Stimulated activated CD4-positive, alpha-beta T cell treated with anti-CD3 and anti-CD28 coated beads, Interleukin-4, amount 100 ng/mL, for 1 hour (primary cell): ENCODE data around the gene COL6A3.

ENCODE experiments used
- DNase-seq: peaks from one replicate; pipeline ENCODE4 v3.0.0-alpha.2; 2020

COL6A3 gene

DNA sequence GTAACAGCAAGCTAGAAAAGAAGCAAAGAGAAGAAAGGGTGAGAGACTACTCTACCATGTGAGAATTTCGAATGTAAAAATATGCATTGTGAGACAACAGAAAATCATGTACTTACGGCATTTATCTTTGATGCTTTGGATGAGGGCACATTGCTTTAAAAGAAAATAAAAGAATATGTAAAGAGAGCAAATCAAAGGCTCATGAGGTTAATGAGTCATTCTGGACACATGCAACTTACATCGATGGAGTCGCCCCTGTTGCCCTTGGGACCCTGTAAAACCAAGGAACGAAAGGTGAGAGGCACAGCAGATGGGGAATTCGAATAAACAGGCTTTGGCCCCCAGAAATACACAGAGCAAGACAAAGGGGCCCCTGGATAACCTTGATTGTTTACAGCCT, 69.0 kb downstream of the COL6A3 start:
- no peak for DNase-seq

DNA sequence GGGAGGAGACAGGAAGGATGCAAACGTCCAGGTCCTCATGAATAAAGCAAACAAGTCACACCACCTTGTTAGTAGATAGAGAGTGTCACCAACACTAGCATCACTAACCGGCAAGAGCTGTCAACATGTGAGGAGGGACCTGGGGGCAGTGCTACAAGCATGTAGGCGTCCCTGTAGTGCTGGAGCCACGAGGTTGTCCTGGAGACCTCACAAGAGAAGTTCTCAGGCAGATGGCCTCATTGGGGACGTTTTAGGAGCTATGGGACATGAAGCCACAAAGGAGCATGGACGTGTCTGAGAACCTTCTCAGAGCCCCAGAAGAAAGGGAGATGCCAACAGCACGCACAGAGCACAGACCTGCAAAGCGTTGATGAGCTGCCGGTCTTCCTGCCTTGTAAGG, 70.0 kb downstream of the COL6A3 start:
- no peak for DNase-seq

DNA sequence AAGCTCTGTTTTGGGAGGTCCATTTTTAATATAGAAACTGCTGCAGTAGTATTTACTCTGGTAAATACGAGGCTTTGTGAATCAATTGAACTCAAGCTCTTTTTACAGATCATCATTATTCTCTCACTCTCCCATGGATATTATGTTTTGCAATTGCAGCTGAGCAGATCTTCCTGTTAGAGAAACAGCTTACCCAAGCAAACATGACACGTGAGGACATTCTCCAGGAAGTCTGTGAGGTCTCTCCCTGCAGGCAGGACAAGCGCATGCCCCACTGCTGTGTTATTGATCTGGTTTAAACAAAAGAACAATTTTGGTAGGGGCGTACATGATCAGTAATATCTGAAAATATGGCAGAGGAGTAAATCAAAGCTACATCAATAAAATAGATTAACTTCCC, 72.1 kb downstream of the COL6A3 start:
- DNase-seq = no peak

DNA sequence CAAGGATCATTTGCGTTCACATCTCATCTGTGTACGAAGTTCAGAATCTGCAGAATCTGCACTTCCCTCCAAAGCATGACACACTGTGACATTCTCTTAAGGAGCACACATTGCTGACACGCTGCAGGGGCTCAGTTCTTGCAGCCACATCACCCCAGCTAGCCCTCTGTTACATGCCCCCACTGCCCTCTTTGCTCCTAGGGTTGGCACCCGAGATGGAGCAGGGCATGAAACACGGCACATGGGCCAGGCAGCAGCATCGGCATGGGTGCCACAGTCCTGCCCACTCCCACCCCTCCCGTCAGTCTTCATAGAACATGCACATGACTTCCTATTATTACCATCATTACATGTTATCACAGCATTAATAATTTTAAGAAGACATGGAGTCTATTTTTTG, 76.4 kb downstream of the COL6A3 start:
- DNase-seq = no peak

DNA sequence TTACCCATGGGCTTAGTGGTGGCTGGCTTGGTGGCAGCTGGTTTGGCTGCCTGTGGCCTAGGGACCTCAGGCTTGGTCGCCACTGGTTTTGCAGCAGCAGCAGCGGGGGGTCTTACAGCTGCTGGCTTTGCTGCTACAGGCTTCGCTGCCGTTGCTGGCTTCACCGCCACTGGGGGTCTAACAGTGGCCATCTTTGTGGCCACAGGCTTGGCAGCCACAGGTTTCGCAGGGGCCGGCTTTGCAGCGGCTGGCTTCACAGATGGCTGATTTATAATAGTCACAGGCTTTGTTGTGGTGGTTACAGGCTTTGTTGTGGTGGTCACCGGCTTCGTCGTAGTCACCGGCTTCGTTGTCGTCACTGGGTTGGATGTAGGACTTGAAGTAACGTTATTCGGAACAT, 77.8 kb downstream of the COL6A3 start:
- DNase-seq = no peak

DNA sequence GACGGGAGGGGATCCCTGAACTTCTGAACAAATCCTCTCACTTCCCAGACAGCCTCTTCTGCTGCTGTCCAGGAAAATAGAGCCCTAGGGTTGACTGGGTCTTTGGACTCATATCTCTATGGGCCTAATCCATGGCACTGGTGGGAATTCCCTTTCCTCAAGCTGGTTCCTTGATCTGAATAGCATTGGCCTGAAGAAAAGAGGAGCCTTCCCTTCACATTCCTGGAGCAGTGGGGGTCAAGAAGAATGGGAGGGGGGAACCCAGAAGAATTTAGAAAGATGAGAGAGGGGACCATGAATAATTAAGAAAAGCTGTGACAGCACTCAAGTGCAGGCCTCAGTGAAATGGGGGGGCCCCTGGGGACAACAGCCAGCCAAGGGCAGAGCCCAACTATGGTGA, 80.2 kb downstream of the COL6A3 start:
- DNase-seq = no peak

DNA sequence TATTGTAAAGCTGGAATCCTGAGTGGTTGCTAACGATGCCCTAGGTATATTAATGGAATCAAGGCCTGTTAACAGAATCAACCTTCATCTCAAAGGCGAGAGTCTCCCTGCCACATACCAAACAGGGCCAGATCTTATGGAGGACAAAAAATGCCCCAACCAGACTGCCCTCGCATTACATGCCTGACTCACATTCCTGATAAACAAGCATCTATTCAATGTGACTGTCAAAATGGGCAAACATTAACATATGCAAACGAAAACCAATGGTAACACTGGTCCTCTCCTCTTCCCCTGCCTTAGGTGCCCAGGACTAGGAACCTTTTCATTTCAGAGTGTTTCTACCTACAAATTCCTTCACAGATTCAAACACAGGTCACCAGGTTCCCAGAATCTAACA, 83.4 kb downstream of the COL6A3 start:
- no peak for DNase-seq

DNA sequence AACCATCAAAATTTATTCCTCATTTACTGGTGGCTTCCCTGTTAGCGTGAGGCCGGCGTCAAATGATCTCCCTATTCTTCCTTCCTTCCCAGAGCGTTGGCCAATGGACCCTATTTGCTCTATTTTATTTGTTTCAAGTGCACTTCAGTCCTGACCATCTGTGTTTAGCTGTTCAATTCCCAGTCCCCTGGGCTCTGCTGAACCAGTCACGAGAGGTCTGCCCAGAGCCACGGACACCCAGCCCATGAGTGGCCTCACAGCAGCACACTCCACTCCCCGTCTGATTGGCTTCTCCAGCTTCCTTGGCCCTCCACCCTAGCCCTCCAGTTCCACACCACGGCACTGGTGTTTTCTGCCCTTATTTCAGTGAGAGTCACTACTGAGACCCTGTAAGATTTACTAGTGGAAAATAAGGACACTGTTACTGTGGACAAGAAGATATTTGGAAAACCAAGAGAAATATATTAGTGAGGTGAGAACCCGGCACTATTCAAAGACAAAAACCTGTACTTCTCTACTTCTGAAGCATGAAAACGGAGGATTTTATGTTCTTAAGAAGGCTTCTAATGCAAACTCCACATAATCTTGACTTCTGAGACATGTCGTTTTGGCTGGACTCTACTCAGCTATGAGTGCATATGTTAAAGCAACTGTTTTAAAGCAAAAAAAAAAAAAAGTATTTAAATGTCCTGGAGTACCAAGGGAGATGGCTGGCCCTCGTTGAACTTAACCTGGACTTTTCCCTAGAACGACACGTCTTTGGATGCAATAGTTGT, 86.6 kb downstream of the COL6A3 start:
- DNase-seq = no peak

DNA sequence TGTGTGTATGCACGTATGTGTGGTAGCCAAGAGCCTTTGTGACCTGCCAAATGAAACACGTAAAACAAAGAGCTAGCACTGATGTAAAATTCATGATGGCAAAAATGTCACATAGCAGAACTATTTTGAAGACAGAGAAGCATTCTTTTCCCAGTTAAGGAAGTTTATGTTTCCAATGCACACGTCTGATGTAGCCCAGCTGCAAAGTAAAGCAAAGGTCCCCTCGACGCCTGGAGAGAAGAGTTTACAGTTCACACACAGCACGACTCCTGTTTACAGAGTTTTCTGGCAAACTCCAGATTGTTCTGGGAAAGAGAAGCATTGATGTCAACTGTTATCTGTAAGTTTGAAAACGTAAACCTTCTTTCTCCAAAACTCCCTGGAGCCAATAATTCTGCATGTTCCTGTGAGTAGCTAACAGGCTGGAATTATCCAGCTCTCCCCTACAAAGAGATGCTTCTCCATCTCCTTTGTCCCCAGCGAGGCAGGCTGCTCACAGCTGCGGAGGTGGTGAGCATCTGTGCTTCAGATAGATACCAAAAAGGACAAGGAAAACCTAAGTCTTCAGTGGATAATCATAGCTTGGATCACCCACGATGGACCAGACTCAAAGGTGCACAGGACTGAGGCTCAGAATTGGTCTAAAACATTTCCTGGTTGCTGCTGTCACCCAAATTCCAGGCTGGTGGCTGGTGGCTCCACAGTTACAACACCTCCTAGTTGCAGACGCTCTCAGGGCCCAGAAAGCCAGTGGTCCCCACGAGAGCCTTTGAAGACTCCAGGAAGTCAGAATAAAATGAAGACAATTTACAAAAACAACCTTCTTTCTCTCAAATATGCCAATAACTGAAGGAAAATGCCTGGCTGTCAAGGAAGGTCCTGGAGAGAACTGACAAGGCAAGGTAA, 87.4 kb downstream of the COL6A3 start:
- no peak for DNase-seq

DNA sequence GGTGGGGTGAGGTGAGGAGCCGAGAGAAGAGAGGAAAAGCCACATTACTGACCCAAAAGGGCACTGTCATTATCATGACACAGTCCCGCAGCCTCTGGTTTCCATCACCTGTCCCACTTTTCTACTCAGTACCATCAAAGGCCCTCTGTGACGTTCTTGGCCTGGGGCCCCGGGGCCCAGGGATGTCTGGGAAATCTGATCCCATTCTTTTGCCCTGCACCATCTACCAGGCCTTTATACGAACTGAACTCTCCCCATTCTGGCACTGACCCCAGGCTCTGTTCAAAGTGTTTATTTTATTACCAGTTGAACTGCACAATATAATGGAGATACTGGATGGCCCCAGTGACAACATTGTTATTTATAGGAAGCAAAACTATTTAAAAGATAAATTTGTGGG, 89.1 kb downstream of the COL6A3 start:
- DNase-seq = no peak

DNA sequence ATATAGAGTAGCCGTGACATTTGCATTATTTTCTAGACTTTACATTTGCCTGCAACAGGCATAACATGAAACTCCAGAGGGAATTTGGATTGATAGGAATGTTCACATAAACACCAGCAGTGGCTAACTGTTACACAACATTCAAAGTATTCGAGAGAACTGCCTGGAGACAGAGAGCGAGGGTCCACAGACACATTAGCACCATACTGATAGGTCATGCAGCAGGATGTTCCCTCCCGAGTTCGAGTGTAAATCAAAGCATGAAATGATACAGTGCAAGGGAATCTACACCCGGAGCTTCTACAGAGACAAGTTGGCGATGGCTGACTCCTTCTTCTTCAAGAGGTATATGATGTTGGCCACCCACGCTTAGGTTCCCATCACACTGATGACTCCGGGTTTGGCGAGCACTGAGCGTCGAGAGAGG, 89.5 kb downstream of the COL6A3 start:
- no peak for DNase-seq

DNA sequence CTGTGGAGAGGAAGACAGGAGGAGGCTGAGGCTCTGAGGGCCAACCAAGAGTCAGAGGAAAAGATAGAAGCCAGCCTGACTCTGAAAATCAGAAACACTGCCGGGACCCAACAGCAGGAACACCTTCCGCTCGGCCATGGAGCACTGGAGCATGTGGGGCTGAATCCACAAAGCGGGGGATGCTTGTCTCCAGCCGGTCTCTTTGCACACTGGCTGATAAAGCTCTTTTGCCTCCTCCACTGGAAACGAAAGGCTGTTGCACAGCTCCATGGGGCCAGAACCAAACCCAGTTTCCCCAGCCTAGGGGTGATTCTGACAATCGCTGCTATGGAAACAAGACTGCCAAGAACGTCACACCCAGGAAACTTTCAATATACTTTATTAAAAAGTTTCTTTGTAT, 90.3 kb downstream of the COL6A3 start:
- DNase-seq = no peak

DNA sequence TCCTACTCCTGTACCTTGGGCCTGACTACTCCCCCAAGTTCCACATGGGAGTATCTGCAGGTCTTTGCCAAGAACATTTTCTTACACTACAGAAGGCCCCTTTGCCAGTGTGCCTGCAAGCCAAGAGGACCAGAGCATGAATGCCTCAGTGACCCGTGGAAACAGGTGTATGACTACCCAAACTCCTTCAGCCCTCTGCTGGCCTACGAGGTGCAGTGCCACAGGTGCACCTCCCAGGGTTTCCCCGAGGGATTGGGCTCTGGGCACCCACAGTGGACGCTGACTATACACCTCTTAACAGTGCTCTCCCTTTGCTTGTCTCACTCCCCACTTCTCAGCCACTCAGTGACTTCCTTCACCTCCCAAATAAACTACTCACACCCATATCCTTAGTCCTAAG, 91.4 kb downstream of the COL6A3 start:
- peak; percentile 11 for DNase-seq

DNA sequence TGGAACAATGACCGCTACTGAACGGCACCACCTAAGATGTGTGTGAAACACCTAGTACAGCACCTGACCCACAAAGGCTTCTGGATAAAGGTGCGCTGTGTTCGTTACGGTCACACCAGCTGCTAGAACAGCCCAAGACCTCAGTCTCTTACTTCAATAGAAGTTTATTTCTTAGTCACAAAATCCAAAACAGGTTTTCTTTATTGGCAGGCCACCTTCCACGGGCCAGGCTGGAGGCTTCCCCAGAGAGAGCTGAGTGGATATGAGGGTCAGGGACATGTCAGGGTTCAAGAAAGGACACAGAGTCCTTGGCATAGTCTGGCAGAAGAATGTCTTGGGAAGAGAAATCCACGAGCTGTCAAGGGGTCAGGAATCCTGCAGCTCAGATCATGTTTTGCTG, 92.2 kb downstream of the COL6A3 start:
- DNase-seq = no peak

DNA sequence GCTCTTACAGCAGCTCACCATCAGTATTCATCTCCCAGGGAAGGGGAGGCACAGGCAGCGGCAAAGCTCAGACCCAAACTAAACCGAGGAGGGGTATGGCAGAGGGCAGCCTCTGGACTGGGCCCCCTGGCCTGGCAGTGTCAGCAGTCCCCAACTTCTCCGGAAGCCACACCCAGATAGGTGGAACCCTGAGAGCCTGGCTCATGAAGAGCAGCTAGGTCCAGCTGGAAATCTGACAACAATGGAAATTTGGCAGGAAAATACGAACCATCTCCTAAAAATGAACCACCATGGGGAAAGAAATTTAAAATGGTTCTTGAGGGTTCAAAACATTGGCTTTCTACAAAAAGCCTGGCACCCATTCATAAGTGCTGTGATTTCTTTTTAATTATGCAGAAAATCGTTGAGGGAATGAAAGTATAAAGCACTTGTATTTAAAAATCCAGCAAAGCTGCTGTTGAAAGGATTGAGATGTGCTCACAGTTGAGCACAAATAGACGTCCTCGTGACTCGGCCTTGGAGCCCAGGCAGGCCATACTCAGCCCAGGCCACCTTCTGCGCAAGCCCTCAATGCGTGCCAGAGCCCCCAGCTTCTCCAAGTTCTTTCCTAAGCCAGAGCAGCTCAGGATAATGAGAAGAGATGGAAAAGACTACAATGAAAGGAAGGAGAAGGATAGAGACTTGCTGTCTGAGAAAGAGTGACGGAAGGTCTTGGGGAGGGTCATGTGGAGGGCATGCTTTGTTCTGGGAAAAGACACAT, 93.0 kb downstream of the COL6A3 start:
- no peak for DNase-seq

DNA sequence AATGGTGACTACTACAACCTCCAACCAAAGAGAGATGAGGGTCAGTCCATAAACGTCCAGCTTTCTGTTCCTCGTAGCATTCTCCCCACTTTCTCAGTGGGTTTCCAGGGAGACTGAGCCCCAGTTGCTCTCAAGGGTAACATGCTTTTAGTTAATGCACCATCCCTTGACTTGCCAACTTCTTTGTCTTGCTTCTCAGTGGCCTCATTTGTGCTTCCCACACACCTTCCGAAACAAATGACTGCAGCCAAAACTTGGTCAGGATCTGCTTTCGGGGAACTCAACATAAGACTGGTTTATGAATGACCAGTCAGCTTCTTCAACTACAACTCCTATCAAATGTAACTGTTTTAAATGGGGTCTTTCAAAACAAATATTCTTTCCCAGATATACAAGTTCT, 94.1 kb downstream of the COL6A3 start:
- DNase-seq = no peak

DNA sequence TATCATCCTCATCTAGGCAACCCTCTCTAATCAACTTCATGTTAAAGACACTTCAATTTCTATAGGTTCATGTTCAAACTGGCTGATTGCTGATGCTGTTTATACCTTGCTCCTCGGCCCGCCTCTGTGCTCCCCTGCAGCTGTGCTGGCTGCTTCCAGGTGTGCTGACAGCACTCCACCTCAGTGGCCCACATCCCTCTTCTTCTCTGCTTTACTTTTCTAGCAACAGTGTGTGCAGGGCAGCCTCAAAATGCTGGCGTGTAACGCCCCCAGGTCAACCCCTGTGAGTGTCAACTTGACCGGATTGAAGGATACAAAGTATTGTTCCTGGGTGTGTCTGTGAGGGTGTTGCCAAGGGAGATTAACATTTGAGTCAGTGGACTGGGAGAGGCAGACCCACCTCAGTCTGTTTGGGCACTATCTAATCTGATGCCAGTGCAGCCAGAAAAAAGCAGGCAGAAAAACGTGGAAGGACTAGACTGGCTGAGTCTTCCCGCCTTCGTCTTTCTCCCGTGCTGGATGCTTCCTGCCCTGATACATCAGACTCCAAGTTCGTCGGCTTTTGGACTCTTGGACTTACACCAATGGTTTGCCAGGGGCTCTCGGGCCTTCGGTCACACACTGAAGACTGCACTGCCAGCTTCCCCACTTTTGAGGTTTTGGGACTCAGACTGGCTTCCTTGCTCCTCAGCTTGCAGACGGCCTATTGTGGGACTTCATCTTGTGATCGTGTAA, 94.7 kb downstream of the COL6A3 start:
- DNase-seq = no peak

DNA sequence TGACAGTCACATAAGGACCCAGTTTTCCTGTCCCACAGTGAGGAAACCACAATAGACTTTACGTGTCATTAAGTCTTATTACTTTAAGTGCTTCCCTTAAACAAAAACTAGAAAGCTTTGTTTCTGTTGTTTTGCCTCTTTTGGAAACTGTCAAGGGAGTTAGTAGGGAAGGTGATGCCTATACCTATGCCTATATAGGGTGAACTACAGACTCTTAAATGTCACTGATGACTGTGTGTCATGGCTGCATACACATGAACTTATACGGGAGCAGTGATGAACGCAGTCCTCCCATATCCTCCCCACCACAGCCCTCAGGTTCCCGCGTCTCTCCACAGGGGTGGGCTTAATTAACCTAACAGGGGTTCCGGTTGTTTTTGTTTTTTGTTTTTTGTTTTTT, 97.6 kb downstream of the COL6A3 start:
- DNase-seq = no peak

DNA sequence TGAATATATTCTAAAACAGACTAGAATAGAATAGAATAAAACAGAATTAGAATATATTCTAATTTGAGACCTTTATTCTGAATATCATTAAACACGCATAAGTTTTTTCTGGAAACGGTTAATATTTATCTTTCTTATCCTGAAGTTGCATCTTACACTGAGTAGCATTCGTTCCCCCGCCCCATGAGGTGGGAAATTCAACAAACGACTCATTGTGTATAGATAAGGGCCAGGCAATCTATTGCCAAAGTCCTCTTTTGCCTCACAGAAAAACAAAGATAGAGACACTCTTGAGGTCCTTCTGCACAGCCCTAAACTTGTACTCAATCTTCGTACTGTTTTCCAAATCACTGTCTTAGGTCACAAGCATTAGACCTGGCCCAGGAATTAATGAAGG, 98.1 kb downstream of the COL6A3 start:
- DNase-seq = no peak

DNA sequence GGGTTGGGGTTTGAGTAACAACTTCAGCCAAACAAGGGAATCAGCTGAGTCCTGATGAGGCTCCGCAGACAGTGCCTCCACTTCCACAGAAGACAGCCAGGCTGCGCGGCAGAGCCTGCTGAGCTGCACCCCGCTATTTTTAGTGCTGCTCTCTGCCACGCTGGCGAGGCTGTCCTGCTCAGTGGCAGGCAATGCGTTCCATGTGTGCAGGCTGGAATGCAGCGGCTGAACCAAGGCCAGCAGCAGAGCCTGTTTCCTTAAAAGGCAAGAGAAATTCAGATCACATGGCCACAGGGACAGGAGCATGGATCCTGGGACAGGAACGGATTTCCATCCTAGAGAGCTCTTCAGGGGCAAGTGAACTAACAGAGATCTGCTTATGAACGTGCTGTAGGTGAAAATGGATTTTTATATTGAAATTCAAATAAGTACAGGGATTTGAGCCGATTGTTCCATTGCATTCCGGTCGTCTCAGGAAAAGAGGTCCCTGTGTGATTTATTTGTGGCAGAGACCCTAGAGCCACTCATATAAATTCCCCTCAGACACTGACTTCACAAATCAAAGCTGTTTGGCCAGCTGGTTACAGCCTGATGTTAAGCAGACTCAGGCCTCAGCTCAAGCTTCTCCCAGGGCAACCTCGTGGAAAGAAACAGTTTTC, 98.7 kb downstream of the COL6A3 start:
- no peak for DNase-seq

DNA sequence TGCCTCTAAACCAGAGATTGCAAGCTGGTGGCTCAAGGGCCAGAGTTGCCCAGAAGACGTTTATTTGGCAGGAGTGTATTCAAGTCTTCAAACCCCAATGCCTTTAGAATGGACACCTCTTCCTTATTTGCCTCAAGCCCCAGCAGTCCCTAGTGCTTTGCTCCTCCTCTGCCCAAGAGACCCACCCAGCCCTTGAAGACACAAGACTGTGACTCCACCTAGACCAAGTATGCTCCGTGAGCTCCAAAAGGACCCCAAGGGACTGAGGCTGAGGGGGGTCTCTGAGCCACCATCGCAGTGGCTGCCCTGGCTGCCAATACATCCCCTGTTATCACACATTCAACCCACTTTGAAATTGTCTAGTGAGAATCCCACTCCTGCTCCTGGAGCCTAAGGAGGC, 99.3 kb downstream of the COL6A3 start:
- DNase-seq = no peak

DNA sequence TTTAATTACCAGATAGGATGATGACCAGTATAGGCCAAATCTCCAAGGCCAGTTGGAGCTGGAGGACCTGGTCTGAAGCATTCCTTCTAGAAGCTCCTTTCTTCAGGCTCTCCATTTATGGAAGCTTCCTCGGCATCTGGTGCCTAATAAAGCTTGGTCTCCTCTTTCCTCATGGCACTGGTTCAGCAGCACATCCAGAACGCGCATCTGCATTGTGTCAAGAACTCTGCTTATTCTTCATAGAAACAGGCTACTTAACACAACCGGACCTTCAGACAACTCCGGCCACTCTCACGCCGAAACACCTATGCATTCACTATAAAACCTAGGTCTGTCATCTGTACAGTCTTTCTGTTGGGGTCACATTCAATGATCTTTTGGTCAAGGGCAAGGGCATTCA, 99.8 kb downstream of the COL6A3 start:
- DNase-seq = no peak
